Measurements from ENCODE around the gene DSCAML1. TPM values are rescaled to one million over a fixed set of nuclear protein-coding genes. Genes with fewer than 3 reads are reported as not detected.

The DSCAML1 gene
- total and polyA plus RNA-seq, 12 donors = 0.16 to 1.5 (median 0.57) TPM

DNA sequence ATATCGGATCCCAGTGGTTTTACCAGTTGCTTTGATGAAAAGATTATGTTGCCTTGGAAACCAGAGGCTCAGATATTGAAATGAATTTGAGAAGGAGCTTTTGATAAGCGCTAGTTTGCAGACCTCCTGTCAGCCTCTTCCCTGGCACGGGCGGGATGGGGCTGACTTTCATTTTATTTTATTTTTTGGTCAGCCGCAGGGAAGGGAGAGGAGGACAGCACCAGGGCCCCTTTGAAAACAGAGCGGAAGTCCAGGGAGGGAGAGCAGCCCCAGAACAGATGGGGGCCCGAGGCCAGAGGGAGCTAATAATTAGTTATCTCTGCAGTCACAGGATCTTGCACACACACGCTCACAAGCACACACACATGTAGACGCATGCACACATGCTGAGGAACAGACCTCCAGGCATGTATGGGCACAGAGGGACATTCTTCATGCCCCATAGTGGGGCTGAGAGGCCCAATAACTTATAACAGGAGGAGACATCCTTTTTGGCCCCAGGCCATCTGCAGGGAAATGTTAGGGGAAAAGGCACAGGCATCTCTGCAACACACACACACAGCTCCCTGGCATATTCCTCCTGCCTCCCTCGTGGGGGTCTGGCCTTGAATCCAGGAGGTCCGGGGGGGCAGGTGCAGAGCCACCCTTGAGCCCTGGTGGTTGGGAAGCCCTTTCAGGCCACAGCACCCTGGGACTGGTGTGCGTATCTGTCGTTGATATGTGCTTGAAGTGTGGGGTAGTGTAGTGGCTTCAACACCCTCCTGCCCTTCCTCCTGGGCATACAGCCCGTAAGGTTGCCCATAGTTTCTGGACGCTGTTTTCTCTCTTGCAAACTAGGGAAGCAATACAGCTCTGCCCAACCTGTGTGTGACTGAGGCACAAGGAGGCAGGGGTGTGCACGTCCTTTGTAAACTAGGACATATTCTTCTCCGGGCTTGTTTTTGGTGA, 352.0 kb downstream of the DSCAML1 start:
- peak in 3 of 8 donors; percentile 46 to 56 (median 52) for ATAC-seq
- intact Hi-C loops (cut with DNase I) = loop anchor here in 7 of 10 donors (2.0 to 5.0 kb wide), 3 partner anchors 362 to 372 kb away; no protein-coding TSS in a partner anchor

DNA sequence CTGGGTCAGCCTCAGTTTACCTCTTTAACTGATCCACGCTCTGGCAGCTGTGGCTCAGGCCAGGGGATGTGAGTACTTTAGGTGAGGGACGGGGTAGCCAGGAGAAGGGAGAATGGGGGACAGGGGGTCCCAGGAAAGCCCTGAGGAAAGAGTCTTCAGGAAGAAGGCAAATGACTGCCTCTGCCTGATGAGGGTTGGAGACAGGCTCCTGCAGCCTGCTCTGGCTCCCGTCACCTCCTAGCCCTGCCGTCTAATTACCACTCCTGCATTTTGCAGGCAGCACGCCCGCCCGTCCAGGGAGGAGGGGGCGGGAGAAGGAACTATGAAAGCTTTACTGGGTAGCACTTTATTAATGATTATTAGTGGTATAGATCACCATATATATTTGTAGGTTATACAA, 352.8 kb downstream of the DSCAML1 start:
- intact Hi-C loops (cut with DNase I) = loop anchor here in 7 of 10 donors (2.0 to 5.0 kb wide), 3 partner anchors 363 to 373 kb away; no protein-coding TSS in a partner anchor
- Histone ChIP-seq H3K9me3 (no peaks in the 10 kb centered on the region), H3K27ac (no peak overlapping the region), H3K4me1 (peaks cover 0 to 11% (median 0%) of the 10 kb centered on the region in 9 donors), H3K27me3 (peaks cover 0 to 20% (median 10%) of the 10 kb centered on the region in 7 donors), H3K4me3 (no peak overlapping the region), H3K36me3 (peaks cover 0 to 15% (median 0%) of the 10 kb centered on the region in 9 donors)
- TF ChIP-seq, protein P1, sequence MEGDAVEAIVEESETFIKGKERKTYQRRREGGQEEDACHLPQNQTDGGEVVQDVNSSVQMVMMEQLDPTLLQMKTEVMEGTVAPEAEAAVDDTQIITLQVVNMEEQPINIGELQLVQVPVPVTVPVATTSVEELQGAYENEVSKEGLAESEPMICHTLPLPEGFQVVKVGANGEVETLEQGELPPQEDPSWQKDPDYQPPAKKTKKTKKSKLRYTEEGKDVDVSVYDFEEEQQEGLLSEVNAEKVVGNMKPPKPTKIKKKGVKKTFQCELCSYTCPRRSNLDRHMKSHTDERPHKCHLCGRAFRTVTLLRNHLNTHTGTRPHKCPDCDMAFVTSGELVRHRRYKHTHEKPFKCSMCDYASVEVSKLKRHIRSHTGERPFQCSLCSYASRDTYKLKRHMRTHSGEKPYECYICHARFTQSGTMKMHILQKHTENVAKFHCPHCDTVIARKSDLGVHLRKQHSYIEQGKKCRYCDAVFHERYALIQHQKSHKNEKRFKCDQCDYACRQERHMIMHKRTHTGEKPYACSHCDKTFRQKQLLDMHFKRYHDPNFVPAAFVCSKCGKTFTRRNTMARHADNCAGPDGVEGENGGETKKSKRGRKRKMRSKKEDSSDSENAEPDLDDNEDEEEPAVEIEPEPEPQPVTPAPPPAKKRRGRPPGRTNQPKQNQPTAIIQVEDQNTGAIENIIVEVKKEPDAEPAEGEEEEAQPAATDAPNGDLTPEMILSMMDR (IDR thresholded peaks at IDR 0.05) = no peak
- DNase-seq = no peak
- WGBS, 2 donors = 66 to 70% methylated on average over 8 of the region's 8 CpGs
- ATAC-seq = no peak

More for the DNA sequence above, 352.0 kb downstream of the DSCAML1 start:
- peaks cover 0 to 20% (median 10%) of the 10 kb centered on the region in 7 donors for H3K27me3 ChIP-seq
- no peak overlapping the region for H3K27ac ChIP-seq
- no peak overlapping the region for H3K4me3 ChIP-seq
- no peak for DNase-seq
- peaks cover 0 to 15% (median 0%) of the 10 kb centered on the region in 9 donors for H3K36me3 ChIP-seq
- TF ChIP-seq, protein P1 (IDR thresholded peaks at IDR 0.05) = no peak
- 56 to 64% methylated on average over 17 of the region's 17 CpGs for WGBS, 2 donors
- H3K9me3 ChIP-seq = no peaks in the 10 kb centered on the region
- H3K4me1 ChIP-seq = peaks cover 0 to 11% (median 0%) of the 10 kb centered on the region in 9 donors

DNA sequence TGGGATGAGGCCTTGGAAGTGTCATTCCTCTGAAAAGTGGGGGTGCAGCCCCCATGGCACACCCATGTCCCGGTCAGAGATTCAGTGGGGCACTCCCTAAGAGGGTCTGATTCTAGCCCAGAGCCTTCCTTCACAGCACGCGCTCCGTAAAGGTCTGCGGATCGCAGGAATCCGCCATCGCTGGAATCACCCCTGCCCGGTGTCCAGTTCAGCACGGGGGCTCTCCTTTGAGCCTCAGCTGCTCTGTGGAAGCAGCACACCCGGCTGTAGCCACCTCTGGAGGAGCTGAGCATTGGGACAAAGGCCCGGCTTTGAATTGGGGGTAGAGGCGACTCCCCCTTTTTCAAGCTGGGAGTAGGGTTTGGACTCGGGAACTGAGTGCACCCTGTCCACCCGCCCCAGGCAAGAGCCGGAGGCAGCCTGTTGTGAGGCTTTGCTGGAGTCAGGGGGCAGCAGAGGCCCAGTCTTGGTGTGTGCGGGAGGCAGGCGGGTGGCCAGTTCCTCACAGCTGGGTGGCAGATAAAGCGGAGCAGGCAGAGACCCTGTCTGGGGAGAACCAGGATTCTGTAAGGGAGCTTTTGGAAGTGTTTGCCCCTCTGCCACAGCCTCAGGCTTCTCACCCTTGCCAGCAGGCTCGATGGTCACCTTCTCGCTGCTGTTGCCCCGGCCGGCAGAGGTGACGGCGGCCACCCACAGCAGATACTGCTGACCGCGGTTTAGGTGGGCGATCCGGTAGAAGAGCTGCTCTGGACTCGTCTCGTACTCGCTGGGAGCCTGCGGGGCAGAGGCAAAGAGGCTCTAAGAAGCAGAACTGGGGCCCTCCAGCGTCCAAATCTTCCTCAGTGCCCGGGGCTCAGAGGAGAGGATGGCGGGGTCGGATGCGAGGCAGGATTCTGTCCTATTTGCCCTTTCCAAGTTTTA, 353.5 kb downstream of the DSCAML1 start:
- peak overlapping the region in 2 of 10 donors; percentile 14 to 17 for H3K4me3 ChIP-seq
- intact Hi-C loops (cut with DNase I) = loop anchor here (1.0 to 5.0 kb wide), 4 partner anchors 364 to 374 kb away; no protein-coding TSS in a partner anchor

More for the DNA sequence above, 353.5 kb downstream of the DSCAML1 start:
- peaks cover 0 to 10% (median 0%) of the 10 kb centered on the region in 9 donors for H3K36me3 ChIP-seq
- H3K9me3 ChIP-seq = no peaks in the 10 kb centered on the region
- H3K27ac ChIP-seq = no peak overlapping the region
- H3K4me1 ChIP-seq = peaks cover 0 to 11% (median 0%) of the 10 kb centered on the region in 9 donors
- WGBS, 2 donors = 42 to 48% methylated on average over 38 of the region's 38 CpGs
- H3K27me3 ChIP-seq = peaks cover 0 to 20% (median 10%) of the 10 kb centered on the region in 7 donors
- peak; percentile 41 to 63 for DNase-seq
- ATAC-seq = peak; percentile 80 to 91 (median 88)
- TF ChIP-seq, protein P1 (IDR thresholded peaks at IDR 0.05) = peak in 7 of 9 donors; percentile 60 to 73 (median 68)

All from heart right ventricle (tissue), 16 donors.